Mesodermal cell (in vitro differentiated cells): ENCODE measurements around the gene DEDD2.

Source experiments
- H3K27ac ChIP-seq: 2 replicates; pipeline ENCODE4 v1.7.0; 2013; ENCODE audit warnings: mild to moderate bottlenecking, low read depth, low read length, moderate library complexity; ENCODE audit not compliant: severe bottlenecking
- H3K36me3 ChIP-seq: 2 replicates; pipeline ENCODE4 v1.7.1; 2013; ENCODE audit warnings: mild to moderate bottlenecking, low read length, moderate library complexity; ENCODE audit not compliant: control insufficient read depth, insufficient read depth
- H3K4me1 ChIP-seq: one replicate; pipeline ENCODE4 v1.7.1; 2013; ENCODE audit warnings: mild to moderate bottlenecking, low read length; ENCODE audit not compliant: insufficient read depth, control insufficient read depth, poor library complexity, severe bottlenecking
- H3K4me3 ChIP-seq: 2 replicates; pipeline ENCODE4 v1.7.0; 2013; ENCODE audit warnings: low read length, control low read depth, mild to moderate bottlenecking; ENCODE audit not compliant: insufficient read depth, poor library complexity, severe bottlenecking; ENCODE audit errors: extremely low read depth
- H3K9me3 ChIP-seq: 2 replicates; pipeline ENCODE4 v1.7.1; 2013; ENCODE audit warnings: mild to moderate bottlenecking, low read length, moderate library complexity; ENCODE audit not compliant: control insufficient read depth
- WGBS, 2 experiments: methylation state at CpG; one replicate each; pipeline ENCODE4 v1.1.5; 2013; ENCODE audit warnings: missing lambda C conversion rate in 2 of 2; ENCODE audit not compliant: insufficient coverage in 2 of 2; 5-methylcytosine and 5-hydroxymethylcytosine counted together

DEDD2 gene

GRCh38 chr19:42235181-42235580 lies 17.7 kb upstream of the DEDD2 start:
- H3K36me3 ChIP-seq = peaks cover 90% of the 10 kb centered on the region
- 88 to 92% methylated on average over 4 to 5 of the region's 5 CpGs for WGBS, 2 experiments
- no peaks in the 10 kb centered on the region for H3K4me1 ChIP-seq
- no peak overlapping the region for H3K27ac ChIP-seq
- no peaks in the 10 kb centered on the region for H3K9me3 ChIP-seq
- no peak overlapping the region for H3K4me3 ChIP-seq

GRCh38 chr19:42234364-42234763 lies 16.9 kb upstream of the DEDD2 start:
- no peaks in the 10 kb centered on the region for H3K9me3 ChIP-seq
- H3K27ac ChIP-seq = no peak overlapping the region
- H3K36me3 ChIP-seq = peaks cover 90% of the 10 kb centered on the region
- no peak overlapping the region for H3K4me3 ChIP-seq
- WGBS, 2 experiments = 97 to 100% methylated on average over 6 to 7 of the region's 11 CpGs
- H3K4me1 ChIP-seq = peaks cover 5% of the 10 kb centered on the region

- Histone ChIP-seq H3K4me1 (peaks cover 5% of the 10 kb centered on the region), H3K27ac (no peak overlapping the region), H3K36me3 (peaks cover 89% of the 10 kb centered on the region), H3K9me3 (no peaks in the 10 kb centered on the region), H3K4me3 (no peak overlapping the region)
- WGBS, 2 experiments = 94 to 100% methylated on average over 2 to 6 of the region's 6 CpGs
Observed at GRCh38 chr19:42233678-42234292, 16.3 kb upstream of the DEDD2 start.

DNA sequence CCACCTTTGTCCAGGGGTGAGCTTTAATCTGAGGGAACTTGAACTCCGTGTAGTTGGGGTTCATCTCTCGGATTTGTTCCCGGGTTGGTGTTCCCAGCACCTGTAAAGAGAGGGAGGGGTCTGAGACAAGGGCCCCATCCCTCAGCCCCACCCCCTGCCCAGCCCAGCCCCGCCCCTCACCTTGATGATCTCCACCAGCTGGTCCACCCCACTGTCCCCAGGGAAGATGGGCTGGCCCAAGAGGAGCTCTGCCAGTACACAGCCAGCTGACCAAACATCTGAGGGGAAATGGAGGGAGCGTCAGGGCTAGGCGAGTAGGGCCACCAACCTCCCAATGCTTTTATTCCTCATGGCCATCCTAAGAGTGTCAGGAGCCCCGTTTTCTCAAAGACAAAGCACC lies 15.6 kb upstream of the DEDD2 start:
- H3K36me3 ChIP-seq = peaks cover 91% of the 10 kb centered on the region
- H3K4me1 ChIP-seq = peaks cover 5% of the 10 kb centered on the region
- no peaks in the 10 kb centered on the region for H3K9me3 ChIP-seq
- WGBS, 2 experiments = 90 to 100% methylated on average over 3 to 4 of the region's 7 CpGs
- H3K4me3 ChIP-seq = no peak overlapping the region
- H3K27ac ChIP-seq = no peak overlapping the region

GRCh38 chr19:42232435-42232834 lies 15.0 kb upstream of the DEDD2 start:
- WGBS, 2 experiments = 79 to 95% methylated on average over 8 to 9 of the region's 10 CpGs
- no peak overlapping the region for H3K27ac ChIP-seq
- no peaks in the 10 kb centered on the region for H3K9me3 ChIP-seq
- H3K36me3 ChIP-seq = peaks cover 95% of the 10 kb centered on the region
- peaks cover 5% of the 10 kb centered on the region for H3K4me1 ChIP-seq
- H3K4me3 ChIP-seq = no peak overlapping the region

- Histone ChIP-seq H3K36me3 (peaks cover 97% of the 10 kb centered on the region), H3K27ac (no peak overlapping the region), H3K9me3 (no peaks in the 10 kb centered on the region), H3K4me3 (no peak overlapping the region), H3K4me1 (peaks cover 5% of the 10 kb centered on the region)
- WGBS, 2 experiments = 85 to 92% methylated on average over 4 of the region's 4 CpGs
Observed at GRCh38 chr19:42230571-42230970, 13.1 kb upstream of the DEDD2 start.

DNA sequence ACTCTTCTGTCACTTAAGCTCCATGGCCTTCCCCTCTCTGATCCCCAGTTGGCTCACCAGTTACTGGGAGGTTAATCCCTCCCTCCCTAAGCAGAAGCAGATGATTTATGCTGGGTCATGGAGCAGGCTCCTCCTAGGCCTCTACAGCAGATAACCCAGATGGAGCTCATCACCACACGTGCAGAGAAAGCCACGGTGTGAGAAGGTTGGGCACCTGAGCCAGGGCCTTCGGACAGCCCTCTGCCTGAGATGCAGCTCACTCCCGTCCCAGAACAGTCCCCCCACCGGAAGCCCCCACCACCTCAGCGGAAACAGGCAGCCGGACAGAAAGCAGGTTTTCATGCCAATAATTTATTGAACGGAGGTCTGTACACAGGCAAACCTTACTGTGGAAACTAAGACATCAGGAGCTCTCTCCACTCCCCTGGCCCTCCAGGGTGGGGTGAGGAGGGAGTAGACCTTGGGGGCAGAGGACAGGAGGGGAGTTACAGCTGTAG lies 12.4 kb upstream of the DEDD2 start:
- Histone ChIP-seq H3K4me1 (peaks cover 5% of the 10 kb centered on the region), H3K4me3 (no peak overlapping the region), H3K9me3 (no peaks in the 10 kb centered on the region), H3K27ac (peak overlapping the region; percentile 12), H3K36me3 (peaks cover 97% of the 10 kb centered on the region)
- WGBS, 2 experiments = 94 to 100% methylated on average over 3 to 7 of the region's 8 CpGs

DNA sequence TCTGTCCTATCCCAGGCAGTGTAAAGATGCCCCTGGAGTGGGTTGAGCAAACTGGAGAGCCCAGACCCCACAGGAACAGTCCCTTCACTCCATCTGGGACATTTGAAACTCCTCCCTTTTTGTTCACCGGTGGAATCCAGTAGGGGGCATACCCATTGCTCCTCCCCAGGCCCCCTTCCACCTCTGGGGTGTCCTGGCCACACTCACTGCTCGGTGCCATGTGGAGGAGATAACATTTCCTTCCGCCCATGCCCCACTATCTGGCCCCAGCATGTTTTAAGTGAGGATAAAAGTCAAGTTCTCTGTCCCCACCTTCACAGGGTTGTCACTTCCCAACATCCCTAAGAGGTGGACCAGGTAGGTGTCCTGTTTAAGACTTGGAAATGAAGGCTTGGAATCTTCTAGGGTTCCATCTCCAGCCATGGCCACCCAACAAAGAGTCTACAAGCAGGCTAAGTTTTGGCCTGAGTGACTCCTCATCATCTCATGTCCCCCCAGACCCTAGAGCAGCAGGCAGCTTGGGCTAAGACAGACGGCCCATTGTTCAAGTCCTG lies 11.9 kb upstream of the DEDD2 start:
- peaks cover 5% of the 10 kb centered on the region for H3K4me1 ChIP-seq
- no peak overlapping the region for H3K4me3 ChIP-seq
- no peaks in the 10 kb centered on the region for H3K9me3 ChIP-seq
- peaks cover 97% of the 10 kb centered on the region for H3K36me3 ChIP-seq
- H3K27ac ChIP-seq = peak overlapping the region; percentile 6
- WGBS, 2 experiments = 75 to 85% methylated on average over 2 of the region's 4 CpGs

GRCh38 chr19:42228641-42229040 lies 11.2 kb upstream of the DEDD2 start:
- peaks cover 95% of the 10 kb centered on the region for H3K36me3 ChIP-seq
- no peak overlapping the region for H3K4me3 ChIP-seq
- WGBS, 2 experiments = 95 to 98% methylated on average over 4 of the region's 4 CpGs
- H3K27ac ChIP-seq = no peak overlapping the region
- peaks cover 5% of the 10 kb centered on the region for H3K4me1 ChIP-seq
- no peaks in the 10 kb centered on the region for H3K9me3 ChIP-seq

DNA sequence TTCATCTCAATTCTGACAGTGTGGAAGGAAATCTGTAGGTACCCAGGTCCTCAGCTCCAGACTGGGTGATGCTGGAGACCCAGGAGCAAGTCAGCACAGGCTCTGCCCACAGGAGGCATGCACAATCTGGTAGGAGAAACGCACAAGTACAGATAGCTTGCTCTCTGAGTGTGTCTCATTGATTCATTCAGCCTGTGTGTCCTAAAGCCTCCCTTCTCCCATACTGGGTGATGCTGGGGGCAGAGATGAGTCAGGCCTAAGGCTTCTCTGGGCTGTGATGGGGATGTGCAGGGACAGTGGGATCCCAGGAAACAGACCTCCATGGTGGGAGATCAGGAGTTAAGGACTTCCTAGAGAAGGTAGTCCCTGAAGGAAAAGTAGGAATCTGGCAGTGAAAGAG lies 9.4 kb upstream of the DEDD2 start:
- H3K27ac ChIP-seq = no peak overlapping the region
- no peak overlapping the region for H3K4me3 ChIP-seq
- H3K4me1 ChIP-seq = peaks cover 5% of the 10 kb centered on the region
- no peaks in the 10 kb centered on the region for H3K9me3 ChIP-seq
- H3K36me3 ChIP-seq = peaks cover 89% of the 10 kb centered on the region
- WGBS, 2 experiments = 83 to 100% methylated on average over 1 of the region's 1 CpG

- WGBS, 2 experiments = 96 to 98% methylated on average over 27 to 30 of the region's 33 CpGs
- H3K27ac ChIP-seq = no peak overlapping the region
- peaks cover 78% of the 10 kb centered on the region for H3K36me3 ChIP-seq
- H3K4me3 ChIP-seq = no peak overlapping the region
- no peaks in the 10 kb centered on the region for H3K9me3 ChIP-seq
- H3K4me1 ChIP-seq = peaks cover 5% of the 10 kb centered on the region
Observed at GRCh38 chr19:42225718-42226292, 8.3 kb upstream of the DEDD2 start.
